ENCODE data around the gene GPR107.

GPR107 gene

DNA sequence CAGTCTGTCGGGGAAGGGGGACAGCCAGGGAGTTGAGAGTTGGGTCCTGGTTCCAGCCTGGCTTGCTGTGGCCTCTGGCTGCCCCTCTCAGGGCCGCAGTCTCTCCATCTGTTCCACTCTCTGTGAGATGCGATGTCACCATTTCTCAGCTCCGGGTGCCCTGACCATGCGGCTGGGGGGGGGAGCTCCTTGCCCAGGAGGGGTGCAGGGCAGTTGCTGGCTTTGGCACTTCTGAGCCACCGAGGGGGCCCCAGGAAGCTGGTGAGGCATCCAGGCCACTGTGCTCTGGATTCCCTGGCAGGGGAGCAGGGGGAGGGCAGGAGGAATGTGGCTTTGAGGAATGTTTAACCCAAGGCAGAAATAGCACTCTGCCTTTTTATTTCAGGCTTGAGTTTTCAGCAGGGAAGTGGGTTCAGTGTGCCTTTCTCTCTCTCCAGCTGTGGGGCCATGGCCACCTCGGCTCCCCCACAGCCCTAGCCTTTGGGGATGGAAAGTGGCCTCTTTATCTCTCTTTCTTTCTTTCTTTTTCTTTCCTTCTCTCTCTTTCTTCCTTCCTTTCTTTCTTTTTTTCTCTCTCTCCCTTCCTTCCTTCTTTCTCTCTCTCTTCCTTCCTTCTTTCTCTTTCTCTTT lies 129.5 kb downstream of the GPR107 start:
- DNase-seq (ENCODE audit: low read depth in 3 of 3): no peak

GRCh38 chr9:130185017-130185416 lies 131.3 kb downstream of the GPR107 start:
- DNase-seq (ENCODE audit: low read depth in 3 of 3): no peak

- no peak for DNase-seq (ENCODE audit: low read depth in 3 of 3)
These were observed 131.9 kb downstream of the GPR107 start for GRCh38 chr9:130185490-130186031.

GRCh38 chr9:130186051-130186450 lies 132.3 kb downstream of the GPR107 start:
- DNase-seq (ENCODE audit: low read depth in 3 of 3): no peak

- no peak for DNase-seq (ENCODE audit: low read depth in 3 of 3)
These were observed 133.3 kb downstream of the GPR107 start for GRCh38 chr9:130186839-130187522.

GRCh38 chr9:130187523-130187846 lies 133.8 kb downstream of the GPR107 start:
- DNase-seq (ENCODE audit: low read depth in 3 of 3): no peak

DNA sequence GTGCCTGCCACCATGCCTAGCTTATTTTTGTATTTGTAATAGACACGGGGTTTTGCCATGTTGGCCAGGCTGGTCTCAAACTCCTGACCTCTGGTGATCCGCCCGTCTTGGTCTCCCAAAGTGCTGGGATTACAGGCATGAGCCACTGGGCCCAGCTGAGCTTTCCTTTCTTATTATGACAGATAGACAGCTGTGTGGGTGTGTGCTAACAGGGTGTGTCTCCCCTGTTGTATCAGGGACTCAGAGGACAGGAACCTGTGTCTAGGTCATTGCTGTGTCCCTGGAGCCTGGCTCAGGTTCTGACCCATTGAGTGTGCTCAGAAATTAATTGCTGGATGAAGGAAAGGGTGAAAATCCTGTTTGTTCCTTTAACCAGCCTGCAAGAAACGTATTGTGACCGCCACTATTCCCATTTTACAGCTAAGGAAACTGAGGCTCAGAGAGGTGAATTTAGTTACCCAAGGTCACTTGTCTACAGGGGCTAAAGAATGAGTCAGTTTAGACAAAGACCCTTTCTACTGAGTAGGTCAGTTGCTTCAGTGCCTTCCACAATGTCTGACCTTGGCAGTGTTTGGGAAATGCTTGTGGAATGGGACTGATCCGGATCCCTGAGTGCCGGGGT lies 135.3 kb downstream of the GPR107 start:
- no peak for DNase-seq (ENCODE audit: low read depth in 3 of 3)
